AG04449 (cell line): ENCODE measurements around the gene PCBP2.
"Not testable (repeated sequence)": the region's sequence is repeated elsewhere in the genome, so short reads cannot be mapped to it uniquely, and the experiment has no call there.

ENCODE experiments used
- CTCF ChIA-PET: fragments of 350-600 bp; formaldehyde crosslinking; extraction: SDS; loops from one replicate; lab custom pipeline; 2021; ENCODE audit warnings: antibody characterized with exemption; lab: Yijun Ruan, JAX
- POLR2A ChIA-PET: fragments of 400-600, 350-600 bp; formaldehyde crosslinking; extraction: SDS; loops from one replicate; lab custom pipeline; 2020; ENCODE audit warnings: antibody characterized with exemption, inconsistent platforms; lab: Yijun Ruan, JAX
- DNase-seq: peaks from one replicate; pipeline ENCODE4 v3.0.0-alpha.2; 2010; ENCODE audit warnings: low read depth, low spot score
- H3K4me3 ChIP-seq: 2 replicates; pipeline ENCODE4 v1.5.1; 2011; ENCODE audit warnings: low read depth, mild to moderate bottlenecking, control low read depth, low read length
- CTCF ChIP-seq: IDR thresholded peaks from one replicate; pipeline ENCODE4 v1.5.1; 2011; ENCODE audit warnings: mild to moderate bottlenecking, moderate library complexity, low read length, control low read depth, inconsistent platforms; ENCODE audit not compliant: insufficient read depth; ENCODE audit errors: missing control alignments

The PCBP2 gene

GRCh38 chr12:53418221-53418620, 33.7 kb upstream of the PCBP2 start:
- DNase-seq = no peak
- CTCF ChIA-PET = interaction anchor here (1.1 to 10.2 kb wide), 6 partner anchors 64 to 204 kb away, joined by 3 to 112 read pairs (median 8); partner anchors contain the start of gene AAAS
- H3K4me3 ChIP-seq = no peak overlapping the region
- TF ChIP-seq CTCF = no peak
- POLR2A ChIA-PET = no interaction called here

- no peak for TF ChIP-seq CTCF
- H3K4me3 ChIP-seq = no peak overlapping the region
- ChIA-PET CTCF (interaction anchor here (1.0 to 12.8 kb wide), 7 partner anchors 8 to 97 kb away, joined by 3 to 593 read pairs (median 39); partner anchors contain the start of gene AAAS), POLR2A (no interaction called here)
- no peak for DNase-seq
Measured at GRCh38 chr12:53419756-53420155, 32.1 kb upstream of the PCBP2 start.

- DNase-seq, H3K4me3 ChIP-seq: not testable (repeated sequence)
- POLR2A ChIA-PET = interaction anchor here (0.7 to 1.5 kb wide), 2 partner anchors 35 to 44 kb away, joined by 3 to 4 read pairs; no protein-coding TSS in a partner anchor
- CTCF ChIA-PET = interaction anchor here (0.8 to 12.8 kb wide), 15 partner anchors 9 to 99 kb away, joined by 3 to 593 read pairs (median 10); partner anchors contain the start of gene AAAS
Measured at GRCh38 chr12:53422247-53422646, 29.7 kb upstream of the PCBP2 start.

GRCh38 chr12:53423597-53423996, 28.3 kb upstream of the PCBP2 start, which contains the start of gene AMHR2:
Gene AMHR2, plus strand, starts transcription at chr12:53423855. Its CDS starts 80 bp downstream, at chr12:53423935.
- DNase-seq = no peak
- no peak within 1 kb of the TSS for H3K4me3 ChIP-seq
- POLR2A ChIA-PET = interaction anchor here (0.6 kb wide), 1 partner anchor 78 kb away, joined by 3 read pairs; no protein-coding TSS in a partner anchor
- CTCF ChIA-PET = interaction anchor here (1.7 to 12.8 kb wide), 6 partner anchors 8 to 101 kb away, joined by 3 to 593 read pairs (median 45); partner anchors contain the start of gene AAAS
- no peak for TF ChIP-seq CTCF

GRCh38 chr12:53424626-53425514, 27.0 kb upstream of the PCBP2 start:
- DNase-seq = no peak
- ChIA-PET CTCF (interaction anchor here (0.9 to 12.8 kb wide), 7 partner anchors 10 to 102 kb away, joined by 3 to 593 read pairs (median 3); partner anchors contain the start of genes AAAS and PRR13), POLR2A (no interaction called here)
- TF ChIP-seq CTCF = no peak
- H3K4me3 ChIP-seq = no peak overlapping the region

- DNase-seq = no peak
- H3K4me3 ChIP-seq = no peak overlapping the region
- CTCF ChIA-PET = interaction anchor here (0.9 to 12.8 kb wide), 6 partner anchors 10 to 103 kb away, joined by 3 to 593 read pairs (median 4); partner anchors contain the start of genes AAAS and PRR13
- POLR2A ChIA-PET = no interaction called here
- TF ChIP-seq CTCF = no peak
Measured at GRCh38 chr12:53425515-53426150, 26.3 kb upstream of the PCBP2 start.
